IPS-NIHi7 (cell line): Measurements from ENCODE around the gene SOX10.
"Not testable (repeated sequence)": the region's sequence is repeated elsewhere in the genome, so short reads cannot be mapped to it uniquely, and the experiment has no call there.

Experiments
- DNase-seq: peaks from one replicate; pipeline ENCODE4 v3.0.0; 2012; ENCODE audit warnings: mixed read lengths; ENCODE audit errors: extremely low spot score

SOX10 gene

DNA sequence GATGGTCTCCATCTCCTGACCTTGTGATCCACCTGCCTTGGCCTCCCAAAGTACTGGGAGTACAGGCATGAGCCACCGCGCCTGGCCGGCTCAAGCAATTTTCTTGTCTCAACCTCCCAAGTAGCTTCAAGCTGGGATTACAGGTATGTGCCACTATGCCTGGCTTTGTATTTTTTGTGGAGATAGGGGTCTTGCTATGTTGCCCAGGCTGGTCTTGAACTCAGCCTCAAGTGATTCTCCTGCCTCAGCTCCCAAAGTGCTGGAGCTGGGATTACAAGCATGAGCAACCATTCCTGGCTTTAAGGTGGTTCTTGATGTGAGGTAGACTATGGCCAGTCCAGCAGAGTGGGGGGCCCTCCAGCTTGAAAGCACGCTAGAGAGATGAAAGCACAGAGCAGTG is 23.3 kb downstream of the SOX10 start:
- no peak for DNase-seq

DNA sequence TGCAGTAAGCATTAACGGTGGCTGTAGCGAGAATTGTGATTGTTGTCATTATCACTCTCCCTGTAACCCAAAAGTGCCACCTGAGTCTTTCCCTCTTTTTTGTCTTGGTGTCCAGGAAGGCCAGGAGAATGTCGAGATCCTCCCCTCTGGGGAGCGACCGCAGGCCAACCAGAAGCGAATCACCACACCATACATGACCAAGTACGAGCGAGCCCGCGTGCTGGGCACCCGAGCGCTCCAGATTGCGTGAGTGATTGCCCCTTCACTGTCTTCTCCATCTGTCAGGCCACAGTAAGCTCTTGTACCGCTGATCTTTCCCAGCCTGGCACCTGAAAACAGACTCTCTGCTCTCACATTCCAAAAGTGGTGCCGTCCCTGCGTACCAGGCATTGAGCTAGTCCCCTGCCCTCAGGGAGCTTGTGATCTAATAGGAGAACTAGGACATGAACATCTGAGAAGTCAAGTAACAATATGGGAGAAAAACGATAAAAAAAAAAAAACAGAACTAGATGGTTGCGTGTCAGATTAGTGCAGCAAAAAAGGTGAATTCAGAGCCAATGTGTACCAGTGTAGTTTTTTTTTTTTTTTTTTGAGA is 25.0 kb downstream of the SOX10 start:
- DNase-seq = no peak

DNA sequence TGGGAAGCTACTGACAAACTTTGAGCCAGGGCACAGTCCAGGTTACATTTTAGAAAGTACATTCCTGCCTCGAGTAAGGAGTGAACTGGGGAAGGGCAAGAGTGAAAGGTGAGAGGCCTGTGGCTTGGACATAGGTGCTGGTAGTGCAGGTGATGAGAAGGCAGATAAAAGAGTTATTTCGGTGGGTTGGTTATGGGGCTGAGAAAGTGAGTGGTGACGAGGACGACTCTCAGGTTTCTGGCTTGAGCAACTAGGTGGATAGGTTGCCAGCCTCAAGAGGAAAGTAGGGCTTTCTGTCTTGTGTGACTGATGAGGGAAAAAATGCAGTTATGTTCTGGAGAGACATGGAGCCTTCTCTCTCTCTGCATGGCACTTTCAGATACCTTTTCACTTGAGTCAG is 27.1 kb downstream of the SOX10 start:
- DNase-seq = no peak

DNA sequence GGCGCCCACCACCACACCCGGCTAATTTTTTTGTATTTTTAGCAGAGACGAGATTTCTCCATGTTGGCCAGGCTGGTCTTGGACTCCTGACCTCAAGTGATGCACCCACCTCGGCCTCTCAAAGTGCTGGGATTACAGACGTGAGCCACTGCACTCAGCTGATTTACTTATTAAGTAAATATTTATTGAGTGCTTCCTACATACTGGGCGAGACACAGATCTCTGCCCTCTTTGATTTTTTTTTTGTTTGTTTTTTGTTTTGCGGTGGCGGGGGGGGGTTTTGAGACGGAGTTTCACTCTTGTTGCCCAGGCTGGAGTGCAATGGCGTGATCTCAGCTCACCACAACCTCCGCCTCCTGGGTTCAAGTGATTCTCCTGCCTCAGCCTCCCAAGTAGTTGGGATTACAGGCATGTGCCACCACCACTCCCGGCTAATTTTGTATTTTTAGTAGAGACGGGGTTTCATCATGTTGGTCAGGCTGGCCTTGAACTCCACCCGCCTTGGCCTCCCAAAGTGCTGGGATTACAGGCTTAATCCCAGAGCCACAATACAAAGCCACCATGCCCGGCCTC is 28.4 kb downstream of the SOX10 start:
- not testable (repeated sequence) for DNase-seq

DNA sequence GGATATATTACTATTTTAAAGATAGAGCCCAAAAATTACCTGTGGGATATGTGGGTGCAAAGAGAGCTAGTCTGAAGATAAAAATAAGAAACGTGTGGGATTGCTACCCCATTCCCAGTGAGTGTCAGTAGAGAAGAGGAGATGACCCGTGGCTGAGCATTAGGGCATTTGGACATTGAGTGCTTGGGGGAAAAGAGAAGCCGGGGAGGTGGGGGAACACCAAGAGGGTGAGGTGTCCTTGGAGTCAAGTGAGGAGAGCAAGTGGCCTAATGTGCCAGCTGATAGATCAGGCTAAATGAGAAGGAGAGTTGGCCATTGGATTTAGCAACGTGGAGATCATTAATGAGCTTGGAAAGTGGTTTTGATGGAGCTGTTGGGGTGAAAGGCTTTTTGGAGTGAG is 29.7 kb downstream of the SOX10 start:
- no peak for DNase-seq

DNA sequence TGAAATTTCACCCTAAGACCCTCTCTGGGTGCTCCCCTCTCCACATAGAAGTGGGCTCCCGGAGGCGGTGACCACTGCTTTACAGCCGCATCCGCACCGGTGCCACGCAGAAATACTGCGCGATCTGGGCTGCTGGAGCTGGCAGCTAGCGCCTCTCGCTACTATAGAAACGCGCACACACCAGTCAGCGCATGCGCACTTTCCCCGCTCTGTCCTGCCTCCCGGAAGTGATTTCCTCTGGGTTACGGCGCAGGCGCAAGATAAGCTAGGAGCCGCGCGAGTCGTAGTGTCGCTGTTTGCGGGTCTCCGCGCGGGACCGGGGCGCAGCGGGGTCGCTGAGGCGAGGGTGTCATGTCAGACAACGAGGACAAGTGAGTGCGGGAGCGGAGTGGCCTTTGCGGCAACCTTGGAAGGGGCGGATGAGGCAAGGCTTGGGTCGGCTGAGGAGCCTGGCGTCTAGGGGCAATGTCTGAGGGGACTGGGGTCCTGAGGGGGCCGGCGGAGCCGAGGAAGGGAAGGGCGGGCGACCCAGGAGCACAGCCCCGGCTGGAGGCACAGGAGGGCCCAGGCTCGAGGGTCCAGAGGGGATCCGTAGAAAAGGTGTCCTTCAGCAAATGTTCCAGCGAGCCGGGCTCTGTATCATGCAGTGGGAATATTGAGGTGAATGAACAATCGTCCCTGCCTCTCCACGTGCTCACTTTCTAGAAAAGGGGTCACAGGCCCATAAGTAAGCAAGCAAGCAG is 30.7 kb downstream of the SOX10 start, which contains the start of the genes C22orf23 and POLR2F:
Gene C22orf23, minus strand, starts transcription at position 165 of the 743 bp plus-strand sequence. CDS start 452 bp downstream, outside the sequence.
Gene POLR2F, plus strand, starts transcription at position 263 of the 743 bp plus-strand sequence. Its CDS starts 89 bp downstream, at position 352.
- DNase-seq = peak; percentile 99

DNA sequence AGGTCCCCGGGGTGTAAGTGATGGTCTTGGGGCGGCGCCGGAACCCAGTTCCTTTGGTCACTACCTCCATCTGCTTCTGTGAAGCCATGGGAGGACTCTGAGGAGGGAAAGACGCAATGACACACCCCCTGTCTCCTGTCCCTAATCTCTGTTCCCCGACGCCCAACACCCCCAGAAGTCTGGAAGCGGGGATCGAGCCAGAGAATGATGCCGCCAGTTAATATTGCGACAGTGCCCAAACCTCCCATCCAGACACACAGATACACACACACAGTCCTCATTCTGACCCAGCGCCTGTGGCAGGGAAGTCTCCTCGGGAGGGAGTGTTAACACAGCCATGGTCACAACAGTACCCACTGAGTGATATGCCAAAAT is 31.3 kb downstream of the SOX10 start:
- no peak for DNase-seq

DNA sequence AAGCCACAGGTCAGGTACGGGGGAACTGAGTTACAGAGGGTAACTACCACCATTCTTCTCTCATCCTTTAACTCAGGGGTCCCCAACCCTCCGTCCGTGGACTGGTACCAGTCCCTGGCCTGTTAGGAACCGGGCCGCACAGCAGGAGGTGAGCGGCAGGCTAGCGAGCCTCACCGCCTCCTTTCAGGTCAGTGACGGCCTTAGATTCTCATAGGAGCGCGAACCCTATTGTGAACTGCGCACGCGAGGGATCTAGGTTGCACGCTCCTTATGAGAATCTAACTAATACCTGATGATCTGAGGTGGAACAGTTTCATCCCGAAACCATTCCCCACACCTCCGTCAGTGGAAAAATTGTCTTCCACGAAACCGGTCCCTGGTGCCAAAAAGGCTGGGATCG is 31.7 kb downstream of the SOX10 start:
- DNase-seq = not testable (repeated sequence)

DNA sequence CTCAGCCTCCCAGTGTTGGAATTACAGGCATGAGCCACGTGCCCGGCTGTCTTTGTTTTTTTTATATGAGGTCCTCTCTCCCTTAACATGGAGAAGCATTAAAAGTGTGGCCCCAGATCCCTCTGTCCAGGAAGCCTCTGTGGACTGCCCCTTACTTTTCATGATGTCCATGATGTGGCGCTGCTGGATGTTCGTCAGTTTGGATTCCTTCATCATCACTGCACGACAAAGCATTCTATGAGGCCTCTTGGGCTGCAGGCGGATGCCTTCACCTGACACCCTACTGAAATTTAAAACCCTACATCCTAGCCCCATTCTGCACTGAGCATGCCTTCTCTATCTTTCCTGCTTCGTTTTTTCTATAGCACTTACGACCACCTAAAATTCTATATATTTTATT is 33.0 kb downstream of the SOX10 start:
- no peak for DNase-seq

DNA sequence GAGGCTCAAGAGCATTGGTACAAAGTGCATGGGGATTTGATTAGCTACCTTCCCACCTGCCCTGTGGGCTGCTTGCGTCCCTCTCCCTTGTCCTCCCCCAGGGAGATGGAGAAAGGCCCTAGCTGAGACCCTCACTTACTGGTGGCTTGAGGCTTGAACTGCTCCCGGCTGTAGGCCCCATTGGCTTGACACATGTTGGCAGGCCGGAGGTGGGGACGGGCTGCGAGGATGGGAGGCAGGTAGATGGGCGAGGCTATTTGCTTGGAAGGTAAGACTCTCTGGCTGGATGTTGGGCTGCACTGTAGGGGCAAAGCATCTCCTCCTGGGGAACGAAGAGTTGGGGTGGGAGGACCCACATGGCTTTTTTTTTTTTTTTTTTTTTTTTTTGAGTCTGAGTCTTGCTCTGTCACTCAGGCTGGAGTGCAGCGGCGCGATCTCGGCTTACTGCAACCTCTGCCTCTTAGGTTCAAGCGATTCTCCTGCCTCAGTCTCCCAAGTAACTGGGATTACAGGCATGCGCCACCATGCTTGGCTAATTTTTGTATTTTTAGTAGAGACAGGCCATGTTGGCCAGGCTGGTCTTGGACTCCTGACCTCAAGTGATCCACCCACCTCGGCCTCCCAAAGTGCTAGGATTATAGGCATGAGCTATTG is 37.1 kb downstream of the SOX10 start:
- not testable (repeated sequence) for DNase-seq

DNA sequence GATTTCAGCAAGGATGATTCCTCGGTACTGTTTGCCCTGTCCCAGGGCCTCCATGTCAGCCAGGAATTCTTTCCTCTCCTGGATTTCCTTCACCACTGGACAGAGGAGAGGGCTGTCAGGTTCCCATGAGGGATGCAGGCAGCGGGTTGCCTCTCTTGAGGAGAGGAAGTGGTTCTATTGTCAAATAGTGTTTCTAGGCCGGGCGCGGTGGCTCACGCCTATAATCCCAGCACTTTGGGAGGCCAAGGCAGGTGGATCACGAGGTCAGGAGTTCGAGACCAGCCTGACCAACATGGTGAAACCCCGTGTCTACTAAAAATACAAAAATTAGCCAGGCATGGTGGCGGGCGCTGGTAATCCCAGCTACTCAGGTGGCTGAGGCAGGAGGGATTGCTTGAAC is 39.9 kb downstream of the SOX10 start:
- DNase-seq = not testable (repeated sequence)

DNA sequence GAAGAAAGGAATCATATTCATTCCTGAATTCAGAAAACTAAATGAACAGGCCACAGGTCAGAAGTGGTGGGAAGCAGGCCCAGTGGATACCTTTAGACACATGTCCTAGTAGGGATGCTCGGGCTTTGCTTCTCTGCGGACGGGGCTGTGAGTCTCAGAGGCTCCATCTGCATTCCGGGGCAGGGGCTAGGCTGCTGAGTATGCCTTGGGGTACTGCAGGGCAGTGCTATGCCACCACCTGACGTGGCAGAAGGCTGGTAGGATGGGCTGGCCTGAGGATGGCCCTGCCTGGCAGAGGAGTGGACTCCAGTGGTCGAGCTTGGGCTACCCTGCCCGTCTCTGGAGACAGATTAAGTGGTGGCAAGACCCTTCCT is 40.5 kb downstream of the SOX10 start:
- no peak for DNase-seq

DNA sequence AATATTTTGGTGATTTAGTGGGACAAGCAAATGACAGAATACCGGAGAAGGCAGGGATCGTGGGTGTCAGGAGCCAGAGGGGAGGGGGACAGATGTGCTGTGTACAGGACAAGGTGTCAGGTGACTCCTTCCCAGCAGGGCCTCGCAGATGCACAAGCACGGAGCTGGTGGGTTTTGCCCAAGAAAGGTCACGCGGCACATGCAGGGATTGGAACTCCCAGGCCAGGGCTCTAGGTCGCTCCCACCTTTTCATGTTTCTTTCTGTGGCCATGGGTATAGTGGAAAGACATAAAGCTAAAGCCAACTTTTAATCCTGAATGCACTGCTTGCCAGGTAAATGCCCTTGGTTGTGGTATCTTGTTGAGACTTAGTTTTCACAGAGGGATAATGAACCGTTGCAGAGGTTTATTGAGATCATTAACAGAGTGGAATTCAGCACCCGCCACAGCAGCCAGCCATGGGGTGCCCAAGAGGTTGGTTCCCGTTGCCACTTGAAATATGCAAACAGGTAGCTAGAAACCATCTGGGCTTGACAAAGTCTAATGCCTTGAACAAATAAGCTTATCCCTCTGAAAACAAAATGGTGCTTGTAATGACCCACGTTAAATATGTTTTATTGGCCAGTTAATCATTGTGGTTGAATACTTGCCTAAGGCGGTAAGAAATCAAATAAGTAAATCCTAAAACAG is 41.1 kb downstream of the SOX10 start:
- no peak for DNase-seq

DNA sequence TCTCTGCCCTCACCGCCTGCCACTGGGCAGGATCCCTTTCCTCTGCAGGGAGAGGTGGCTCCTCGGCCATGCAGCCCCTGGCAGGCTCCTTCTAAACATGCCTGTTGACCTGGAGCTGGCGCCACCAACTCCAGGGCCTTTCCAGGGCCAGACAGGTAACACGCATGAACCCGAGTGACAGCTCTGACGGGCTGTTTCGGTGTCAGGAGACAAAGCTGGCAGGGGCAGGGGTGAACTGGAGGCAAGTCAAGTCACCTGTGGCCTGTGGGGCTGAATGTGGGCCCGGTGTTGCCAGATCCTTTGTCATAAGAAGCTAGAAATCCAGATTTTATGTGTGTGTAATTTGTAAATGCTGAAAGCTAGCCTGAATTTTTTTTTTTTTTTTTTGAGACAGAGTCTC is 42.2 kb downstream of the SOX10 start:
- no peak for DNase-seq

DNA sequence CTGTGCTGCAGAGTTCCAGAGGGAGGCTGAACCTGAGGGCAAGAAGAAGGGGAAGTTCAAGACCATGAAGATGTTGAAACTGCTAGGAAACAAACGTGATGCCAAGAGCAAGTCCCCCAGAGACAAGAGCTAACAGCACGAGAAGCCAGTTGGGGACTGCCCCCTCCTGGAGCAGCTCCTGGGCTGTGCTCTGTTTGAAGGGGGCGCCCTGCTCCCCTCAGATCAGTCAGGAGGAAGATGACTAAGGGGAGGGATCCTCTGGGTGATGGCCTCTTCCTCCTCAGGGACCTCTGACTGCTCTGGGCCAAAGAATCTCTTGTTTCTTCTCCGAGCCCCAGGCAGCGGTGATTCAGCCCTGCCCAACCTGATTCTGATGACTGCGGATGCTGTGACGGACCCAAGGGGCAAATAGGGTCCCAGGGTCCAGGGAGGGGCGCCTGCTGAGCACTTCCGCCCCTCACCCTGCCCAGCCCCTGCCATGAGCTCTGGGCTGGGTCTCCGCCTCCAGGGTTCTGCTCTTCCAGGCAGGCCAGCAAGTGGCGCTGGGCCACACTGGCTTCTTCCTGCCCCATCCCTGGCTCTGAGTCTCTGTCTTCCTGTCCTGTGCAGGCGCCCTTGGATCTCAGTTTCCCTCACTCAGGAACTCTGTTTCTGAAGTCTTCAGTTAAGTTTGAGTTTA is 43.5 kb downstream of the SOX10 start:
- DNase-seq = peak; percentile 33

DNA sequence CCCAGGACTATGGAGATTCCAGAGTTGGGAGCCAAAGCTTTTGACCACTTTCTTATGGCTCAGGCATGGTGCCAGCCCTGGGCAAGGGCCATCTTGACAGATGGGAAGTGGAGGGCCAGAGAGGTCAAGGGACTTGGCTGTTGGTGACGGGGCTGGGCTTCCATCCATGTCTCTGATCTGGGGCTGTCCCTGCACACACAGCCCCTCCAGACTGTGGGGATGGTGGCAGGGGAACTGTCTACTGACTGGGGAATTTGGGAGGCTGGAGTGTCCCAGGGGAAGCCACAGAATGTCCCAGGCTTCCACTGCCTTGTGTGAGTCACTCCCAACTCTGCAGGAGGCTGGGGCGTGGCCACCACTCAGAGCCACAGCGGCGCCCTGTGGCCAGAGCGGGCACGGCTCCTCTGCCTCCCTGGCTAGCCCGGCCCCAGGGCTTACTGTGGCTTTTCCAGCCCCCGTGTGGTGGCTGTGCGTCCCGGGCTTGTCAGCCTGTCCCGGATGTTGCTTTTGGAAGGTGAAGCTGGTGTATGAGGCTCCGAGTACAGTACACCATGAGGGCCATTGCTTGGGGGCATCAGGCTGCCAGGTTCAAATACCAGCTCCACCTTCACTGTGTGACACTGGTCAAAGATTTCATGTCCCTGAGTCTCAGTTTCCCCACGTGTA is 50.5 kb downstream of the SOX10 start:
- DNase-seq = peak; percentile 98

DNA sequence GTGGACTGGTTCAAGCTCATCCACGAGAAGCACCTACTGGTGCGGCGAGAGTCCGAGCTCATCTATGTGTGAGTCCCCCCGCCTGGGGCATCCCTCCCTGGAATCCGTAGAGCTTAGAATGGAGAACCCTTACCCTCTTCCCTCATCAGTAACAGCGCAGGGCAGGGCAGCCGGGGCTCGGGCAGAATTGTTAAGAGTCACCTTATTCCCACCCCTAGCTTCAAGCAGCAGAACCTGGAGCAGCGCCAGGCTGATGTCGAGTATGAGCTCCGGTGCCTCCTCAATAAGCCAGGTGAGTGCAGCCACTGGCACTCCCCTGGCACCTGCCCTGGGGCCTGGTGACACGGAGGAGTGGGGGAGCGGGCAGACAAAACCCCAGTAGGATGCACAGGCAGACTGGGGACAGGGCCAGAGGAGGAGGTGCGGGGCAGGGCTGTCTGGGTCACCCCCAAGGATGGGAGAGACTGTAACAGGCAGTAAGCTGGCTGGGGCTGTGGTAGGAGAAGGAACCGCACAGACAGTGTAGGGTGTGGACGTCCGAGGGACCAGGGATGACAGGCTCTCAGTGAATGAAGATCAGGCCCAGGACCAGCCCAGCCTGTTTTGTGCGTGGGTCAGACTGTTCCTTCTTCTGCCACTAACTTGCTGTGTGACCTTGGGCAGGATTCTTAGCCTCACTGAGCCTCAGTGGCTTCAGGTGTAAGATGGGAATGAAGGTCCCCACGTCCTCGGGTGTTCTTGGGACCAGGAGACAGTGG is 51.4 kb downstream of the SOX10 start:
- DNase-seq = no peak

DNA sequence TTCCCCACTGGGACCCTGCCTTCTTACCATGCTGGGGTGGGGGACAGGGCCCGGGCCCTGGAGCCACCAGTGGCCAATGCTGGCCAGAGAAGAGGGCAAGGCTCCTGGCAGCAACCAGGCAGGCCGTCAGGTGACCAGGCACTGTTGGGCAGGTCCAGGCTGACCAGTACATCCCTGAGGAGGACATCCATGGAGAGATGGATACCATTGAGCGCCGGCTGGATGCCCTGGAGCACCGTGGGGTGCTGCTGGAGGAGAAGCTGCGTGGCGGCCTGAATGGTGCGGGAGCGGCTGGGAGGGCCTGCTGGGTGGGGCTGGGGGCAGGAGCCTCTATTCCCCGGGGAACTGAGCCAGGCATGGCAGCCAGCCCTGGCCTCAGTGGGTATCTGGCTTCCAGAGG is 52.0 kb downstream of the SOX10 start:
- DNase-seq = no peak

DNA sequence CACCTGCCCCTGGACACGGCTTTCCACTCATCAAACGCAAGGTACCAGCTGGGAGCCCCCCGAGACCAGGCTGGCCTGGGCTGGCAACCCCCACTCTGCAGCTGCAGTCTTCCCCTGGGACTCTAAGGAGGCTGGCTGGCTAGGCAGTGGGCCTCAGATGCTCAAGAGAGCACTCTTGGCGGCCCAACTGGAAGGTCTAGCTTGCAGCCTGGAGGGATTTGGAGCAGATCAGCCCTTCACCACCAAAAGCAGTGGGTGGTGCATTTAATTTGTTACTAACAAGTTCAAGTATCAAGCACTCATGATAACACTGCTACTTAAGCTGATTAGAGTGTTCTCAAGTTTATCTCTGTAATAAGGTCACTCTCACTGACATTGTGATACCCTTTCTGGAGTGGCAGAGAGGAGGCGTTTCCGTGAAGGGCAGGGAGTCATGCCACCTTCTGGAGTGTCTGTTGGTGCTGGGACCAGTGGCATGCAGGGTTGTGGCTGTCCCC is 52.4 kb downstream of the SOX10 start:
- no peak for DNase-seq

DNA sequence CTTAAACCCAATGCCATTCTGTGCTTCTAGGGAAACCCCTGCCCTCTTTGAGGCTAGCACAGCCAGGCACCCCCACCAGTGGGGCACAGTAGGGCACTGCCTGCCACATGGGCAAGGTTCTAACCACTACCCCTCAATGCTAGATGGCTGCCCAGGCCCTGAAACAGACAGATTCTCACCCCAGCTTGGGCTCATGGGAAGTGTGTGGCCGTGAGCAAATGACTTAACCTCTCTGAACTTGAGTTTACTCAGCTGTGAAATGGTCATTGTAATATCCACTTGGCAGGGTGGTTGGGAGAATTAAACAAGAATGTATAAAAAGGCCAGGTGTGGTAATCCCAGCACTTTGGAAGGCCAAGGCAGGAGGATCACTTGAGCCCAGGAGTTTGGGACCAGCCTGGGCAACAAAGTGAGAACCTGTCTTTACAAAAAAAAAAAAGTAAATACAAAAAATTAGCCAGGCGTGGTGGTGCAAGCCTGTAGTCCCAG is 53.4 kb downstream of the SOX10 start:
- no peak for DNase-seq
